GM19372 (cell line): ENCODE measurements around the gene PSORS1C1.
"Not testable (repeated sequence)": the region's sequence is repeated elsewhere in the genome, so short reads cannot be mapped to it uniquely, and the experiment has no call there.

Source experiments
- ATAC-seq: cut with Tn5 transposase; IDR thresholded peaks from one replicate; pipeline ENCODE4 v1.9.1; 2021; ENCODE audit warnings: mild to moderate bottlenecking, low read depth, moderate library complexity; ENCODE audit not compliant: unreplicated experiment

The PSORS1C1 gene

DNA sequence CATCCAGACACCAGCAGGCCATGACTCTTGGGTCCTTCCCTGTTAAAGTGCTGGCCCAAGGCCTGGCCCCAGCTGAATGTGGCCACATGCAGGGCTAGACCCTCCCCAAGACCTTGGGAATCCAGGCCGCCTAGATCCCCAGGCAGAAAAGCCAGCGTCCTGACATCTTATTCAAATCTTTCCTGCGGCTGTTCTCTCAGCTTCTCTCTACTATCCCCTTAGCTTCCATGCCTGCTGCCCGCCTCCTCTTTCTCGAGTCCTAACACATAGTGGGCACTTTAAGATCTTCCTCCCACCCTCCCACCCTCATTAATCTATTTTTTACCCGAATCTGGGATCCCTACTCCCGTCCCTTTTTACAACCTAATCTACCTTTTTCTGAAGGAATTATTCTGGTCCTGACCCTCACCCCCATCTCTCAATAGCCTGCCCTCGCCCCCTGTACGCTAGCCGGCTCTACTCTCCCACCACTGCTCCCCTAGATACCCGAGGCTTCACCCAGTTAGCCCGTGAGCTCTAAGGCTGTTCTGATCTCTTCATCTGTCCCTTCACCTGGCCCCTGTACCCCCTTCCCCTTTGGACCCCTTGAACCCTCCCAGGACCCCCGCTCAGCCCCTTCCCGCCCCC is 43.0 kb downstream of the PSORS1C1 start, which contains the start of gene CCHCR1:
CCHCR1 (minus strand) TSS at position 290 of the 627 bp plus-strand sequence; CDS start at position 88, 202 bp downstream.
- ATAC-seq = no peak

DNA sequence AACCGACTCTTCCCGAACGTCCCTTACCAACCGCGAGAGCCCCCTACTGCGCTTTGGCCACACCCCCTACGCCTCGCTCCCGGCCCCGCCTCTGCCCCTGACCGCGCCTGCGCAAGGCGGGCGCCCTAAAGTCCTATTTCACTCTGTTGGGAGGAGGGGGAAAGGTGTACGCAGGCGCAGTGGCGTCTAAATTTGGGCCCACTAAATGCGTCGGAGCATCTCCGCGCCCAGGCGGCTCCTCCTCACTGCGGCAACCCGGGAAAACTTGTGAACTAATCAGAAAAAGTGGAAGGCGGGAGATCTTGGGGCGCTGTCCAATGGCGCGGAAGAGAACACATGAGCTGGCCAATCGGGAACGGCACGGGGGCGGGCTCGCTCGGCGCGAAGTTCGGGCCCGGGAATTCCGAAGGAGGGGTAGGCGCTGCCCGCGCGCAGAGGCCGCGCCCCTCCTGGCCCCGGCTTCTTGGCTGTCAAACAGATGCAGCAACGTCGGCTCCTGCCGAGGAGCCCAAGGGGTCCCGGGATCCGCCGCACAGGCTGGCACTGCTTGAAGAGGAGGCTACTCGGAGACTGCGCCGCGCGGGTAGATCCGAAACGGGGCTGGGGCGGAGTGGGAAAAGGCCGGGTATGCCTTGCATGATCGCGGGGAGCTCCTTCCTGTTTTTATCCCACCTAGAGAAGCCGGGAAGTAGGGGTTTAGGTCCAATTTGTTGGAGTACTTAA is 43.7 kb downstream of the PSORS1C1 start, which contains the start of gene TCF19:
TCF19 (plus strand) TSS at position 450 of the 723 bp plus-strand sequence. CDS start 881 bp downstream, outside the sequence.
- peak; percentile 93 for ATAC-seq

DNA sequence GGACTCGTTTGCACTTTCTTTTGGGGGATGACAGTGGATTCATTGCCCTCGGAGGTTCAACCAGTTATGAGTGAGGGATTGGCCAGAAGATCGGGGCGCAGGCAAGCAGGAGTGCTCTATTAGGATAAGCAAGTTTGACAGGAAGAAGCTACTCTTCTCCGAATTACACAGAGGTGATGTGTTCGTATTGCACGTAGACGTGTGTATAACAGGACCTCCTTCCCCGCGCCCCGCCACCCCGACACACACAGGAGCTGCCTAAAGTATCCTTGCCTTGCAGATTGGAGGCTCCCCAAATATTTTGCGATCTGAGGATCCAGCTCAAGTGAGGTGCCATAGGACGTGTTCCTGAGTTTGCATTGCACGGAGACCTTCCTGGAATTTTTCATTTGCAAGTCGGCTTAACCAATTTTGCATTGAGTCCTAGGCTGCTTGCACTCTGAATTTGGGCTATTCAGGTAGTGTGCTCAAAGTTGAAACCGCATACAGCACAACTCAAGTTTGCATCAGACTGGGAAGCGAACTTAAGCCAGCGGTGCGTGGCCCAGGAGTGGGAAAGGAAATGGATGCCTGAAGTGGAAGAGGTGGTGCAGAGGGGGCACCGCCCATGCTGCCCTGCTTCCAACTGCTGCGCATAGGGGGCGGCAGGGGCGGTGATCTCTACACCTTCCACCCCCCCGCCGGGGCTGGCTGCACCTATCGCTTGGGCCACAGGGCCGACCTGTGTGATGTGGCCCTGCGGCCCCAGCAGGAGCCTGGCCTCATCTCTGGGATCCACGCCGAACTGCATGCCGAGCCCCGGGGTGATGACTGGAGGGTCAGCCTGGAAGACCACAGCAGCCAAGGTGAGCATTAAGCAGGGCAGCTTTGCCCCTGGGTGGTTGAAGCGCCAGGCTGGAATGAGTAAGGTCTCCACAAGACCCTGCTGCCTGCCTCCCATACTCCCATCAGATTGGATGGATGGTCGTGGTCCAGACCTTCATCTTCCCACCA is 44.6 kb downstream of the PSORS1C1 start:
- ATAC-seq = no peak

- no peak for ATAC-seq
Measured at GRCh38 chr6:31161216-31162126, 46.9 kb downstream of the PSORS1C1 start.

GRCh38 chr6:31162463-31163165 is 48.0 kb downstream of the PSORS1C1 start:
- no peak for ATAC-seq

DNA sequence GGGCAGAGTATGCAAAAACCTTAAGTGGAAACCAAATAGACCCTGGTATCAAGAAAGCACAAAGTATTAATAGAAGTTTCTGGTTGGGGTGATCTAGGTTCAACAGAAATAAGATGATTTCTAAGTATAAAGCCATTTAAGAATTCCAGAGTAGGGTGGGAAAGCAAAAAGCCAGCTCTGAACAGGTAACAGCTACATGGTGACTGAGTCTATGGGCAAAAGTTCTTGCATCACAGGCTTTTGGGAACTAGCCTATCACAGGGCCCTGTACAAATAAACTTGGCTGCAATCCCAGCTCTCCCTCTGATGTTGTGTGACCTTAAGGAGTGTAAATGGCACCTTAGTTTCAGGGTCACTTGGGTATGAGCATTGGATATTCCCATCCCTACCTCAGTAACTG is 49.3 kb downstream of the PSORS1C1 start:
- ATAC-seq = no peak

GRCh38 chr6:31164475-31165063 is 50.0 kb downstream of the PSORS1C1 start:
- not testable (repeated sequence) for ATAC-seq

GRCh38 chr6:31165064-31165832 is 50.6 kb downstream of the PSORS1C1 start:
- peak; percentile 68 for ATAC-seq

- no peak for ATAC-seq
Measured at GRCh38 chr6:31165986-31166385, 51.4 kb downstream of the PSORS1C1 start.

DNA sequence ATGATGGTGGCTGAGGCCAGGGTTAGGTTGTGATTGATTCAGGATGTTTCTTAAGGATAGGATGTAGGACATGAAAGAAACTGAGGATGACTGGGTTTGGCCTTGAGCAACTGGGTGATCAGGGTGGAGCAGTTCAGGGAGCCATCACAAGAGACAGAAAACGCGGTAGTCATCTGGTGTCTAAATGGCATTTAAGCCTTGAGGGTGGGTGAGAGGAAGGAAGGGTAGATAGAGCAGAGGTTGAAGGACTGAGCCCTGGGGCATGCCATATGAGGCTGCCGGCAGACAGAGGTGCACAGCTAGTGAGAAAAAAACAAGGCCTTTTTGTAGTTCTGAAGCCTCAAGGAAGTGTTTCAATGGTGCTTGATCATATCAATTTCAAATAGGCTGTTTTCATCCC is 54.0 kb downstream of the PSORS1C1 start:
- no peak for ATAC-seq

GRCh38 chr6:31169123-31169857 is 54.7 kb downstream of the PSORS1C1 start:
- ATAC-seq = no peak

DNA sequence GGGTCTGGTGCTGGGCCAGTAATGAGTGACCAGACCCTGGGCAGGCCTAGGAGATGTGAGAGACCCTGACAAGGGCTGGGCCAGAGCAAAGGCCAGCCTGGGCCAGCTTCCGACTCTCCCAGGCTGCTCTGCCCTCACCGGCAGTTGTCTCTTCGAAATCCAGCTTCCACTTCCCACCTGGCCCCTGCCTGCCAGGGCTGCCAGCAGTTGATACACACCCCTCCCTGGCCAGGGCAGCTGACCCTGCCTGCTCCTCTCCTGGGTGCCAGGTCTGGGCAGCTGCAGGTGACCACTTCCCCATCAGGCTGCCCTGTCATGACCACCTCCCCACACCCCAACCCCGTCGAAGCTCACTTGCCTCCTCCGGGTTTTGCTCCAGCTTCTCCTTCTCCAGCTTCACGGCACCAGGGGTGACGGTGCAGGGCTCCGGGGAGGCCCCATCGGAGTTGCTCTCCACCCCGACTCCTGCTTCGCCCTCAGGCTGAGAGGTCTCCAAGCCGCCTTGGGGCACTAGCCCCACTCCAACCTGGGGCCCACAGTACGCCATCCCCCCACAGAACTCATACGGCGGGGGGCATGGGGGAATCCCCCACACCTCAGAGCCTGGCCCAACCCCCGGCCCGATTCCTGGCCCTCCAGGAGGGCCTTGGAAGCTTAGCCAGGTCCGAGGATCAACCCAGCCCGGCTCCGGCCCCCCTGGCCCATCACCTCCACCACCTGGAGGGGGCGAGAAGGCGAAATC is 55.4 kb downstream of the PSORS1C1 start:
- ATAC-seq = not testable (repeated sequence)

GRCh38 chr6:31170600-31170881 is 55.9 kb downstream of the PSORS1C1 start, which contains the start of gene POU5F1:
Gene POU5F1 (minus strand): TSS chr6:31170682. CDS start chr6:31170620, 62 bp downstream.
- no peak for ATAC-seq

DNA sequence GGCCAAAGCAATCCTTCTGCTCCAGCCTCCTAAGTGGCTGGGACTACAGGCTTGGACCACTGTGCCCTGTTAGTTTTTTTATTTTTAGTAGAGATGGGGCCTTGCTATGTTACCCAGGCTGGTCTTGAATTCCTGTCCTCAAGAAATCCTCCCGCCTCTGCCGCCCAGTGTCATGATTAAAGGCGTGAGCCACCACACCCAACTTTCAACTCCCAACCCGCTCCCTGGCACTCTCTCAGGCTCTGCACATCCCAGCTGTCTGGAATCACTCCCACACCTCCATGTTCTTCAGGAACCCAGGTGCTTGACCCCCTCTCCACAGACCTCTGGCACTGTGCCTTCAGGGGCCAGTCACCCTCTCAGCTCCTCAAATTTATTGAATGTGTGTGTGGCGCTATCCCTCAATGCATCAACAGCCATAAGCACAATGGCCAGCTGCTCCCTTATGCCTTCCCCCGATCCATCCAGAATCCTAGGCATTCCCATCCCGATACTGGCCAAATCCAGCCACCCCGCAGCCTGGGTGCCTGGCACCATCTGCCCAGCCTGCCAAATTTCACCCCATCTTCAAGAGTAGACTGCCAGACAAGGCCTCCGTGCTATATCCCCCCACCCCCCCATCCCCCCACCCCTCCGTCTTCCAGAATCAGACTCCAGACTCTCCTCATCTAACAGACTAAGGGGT is 56.5 kb downstream of the PSORS1C1 start:
- no peak for ATAC-seq

DNA sequence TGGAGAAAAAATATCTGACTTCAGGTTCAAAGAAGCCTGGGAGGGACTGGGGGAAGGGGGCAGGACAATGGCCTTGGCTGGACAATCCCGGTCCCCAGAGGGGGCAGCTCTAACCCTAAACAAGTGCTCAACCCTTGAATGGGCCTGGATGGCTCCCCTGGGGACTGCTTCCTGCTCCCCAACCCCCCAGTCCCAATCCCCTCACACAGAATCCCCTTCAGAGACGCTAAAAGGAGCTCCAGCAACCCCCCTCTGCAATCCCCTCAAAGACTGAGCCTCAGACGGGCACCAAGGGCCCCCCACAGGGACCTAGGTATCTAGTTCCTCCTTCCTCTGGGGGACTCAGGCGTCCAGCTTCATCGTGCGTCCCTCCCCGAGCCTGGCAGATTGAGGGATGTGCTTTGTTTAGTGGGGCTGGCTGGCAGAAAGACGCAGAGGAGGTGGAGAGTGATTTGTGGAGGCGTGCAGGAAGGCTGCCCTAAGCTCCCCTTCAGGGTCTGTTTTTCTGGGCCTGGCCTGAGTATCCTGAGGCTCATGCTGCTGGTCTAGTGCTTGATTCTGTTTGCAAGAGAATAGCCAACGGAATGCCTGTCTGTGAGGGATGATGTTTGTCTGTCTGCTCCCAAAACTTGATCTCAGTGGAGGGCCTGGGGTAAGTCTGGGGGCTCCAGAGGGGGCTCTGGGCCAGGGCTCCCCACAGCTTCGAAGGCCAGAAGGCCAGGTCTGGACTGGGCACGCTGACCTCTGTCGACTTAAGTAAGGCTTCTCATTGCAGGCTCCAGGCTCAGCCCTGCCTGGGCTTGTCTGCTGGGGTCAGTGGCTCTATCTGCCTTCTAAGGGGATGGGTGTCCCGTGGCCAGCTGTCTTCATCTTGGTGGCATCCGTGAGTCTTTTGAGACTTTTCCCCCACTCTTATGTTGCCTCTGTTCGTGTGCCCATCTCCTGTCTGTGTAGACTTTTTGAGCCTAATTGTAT is 57.6 kb downstream of the PSORS1C1 start:
- no peak for ATAC-seq
